Panc1 (cell line): Measurements from ENCODE around the gene NARS2. TPM values are rescaled to one million over a fixed set of nuclear protein-coding genes. Genes with fewer than 3 reads are reported as not detected.

Source experiments
- ATAC-seq: fragments of 200-7000 bp; cut with Tn5 transposase; 2 replicates; pipeline ENCODE4 v1.9.1; 2020; ENCODE audit warnings: mild to moderate bottlenecking, moderate library complexity
- BruUV-seq: library from RNA; stranded (reverse); fragments of 400-500 nt; replicated peaks from 2 replicates; lab custom pipeline; 2021; lab: Mats Ljungman, UMichigan
- CTCF ChIA-PET: fragments of 300-600 bp; sonication (Branson Sonifier 250); formaldehyde crosslinking; loops from one replicate; lab custom pipeline; 2022; ENCODE audit warnings: antibody characterized with exemption; lab: Charles Lee
- POLR2A ChIA-PET: fragments of 300-600 bp; sonication (Branson Sonifier 250); formaldehyde crosslinking; loops from one replicate; lab custom pipeline; 2022; ENCODE audit warnings: antibody characterized with exemption; lab: Charles Lee
- DNase-seq: peaks from one replicate; pipeline ENCODE4 v3.0.0-alpha.2; 2010; ENCODE audit warnings: low read depth, low spot score
- H3K27ac ChIP-seq: 2 replicates; pipeline ENCODE4 v1.5.1; 2011; ENCODE audit warnings: mild to moderate bottlenecking, low read length, inconsistent platforms
- H3K27me3 ChIP-seq: fragments of 200-500 bp; sonication (Bioruptor generic); 2 replicates; pipeline ENCODE4 v1.6.0; 2014; ENCODE audit warnings: low read length, inconsistent platforms; ENCODE audit not compliant: control insufficient read depth, insufficient read depth
- H3K36me3 ChIP-seq: fragments of 200-500 bp; sonication (Bioruptor generic); 2 replicates; pipeline ENCODE4 v1.5.1; 2014; ENCODE audit warnings: inconsistent platforms, mild to moderate bottlenecking, low read length, moderate library complexity; ENCODE audit not compliant: control insufficient read depth, insufficient read depth
- H3K4me1 ChIP-seq: 2 replicates; pipeline ENCODE4 v1.5.1; 2011; ENCODE audit warnings: inconsistent platforms, mild to moderate bottlenecking, low read length, moderate library complexity; ENCODE audit not compliant: control insufficient read depth, insufficient read depth
- H3K4me3 ChIP-seq, 2 experiments: 2 replicates each; pipeline ENCODE4 v1.5.1; 2011 to 2012; ENCODE audit warnings: low read depth in 2 of 2, low read length in 2 of 2, mild to moderate bottlenecking in 2 of 2, inconsistent platforms in 1 of 2, moderate library complexity in 1 of 2
- H3K9me3 ChIP-seq: fragments of 200-500 bp; sonication (Bioruptor generic); 2 replicates; pipeline ENCODE4 v1.5.1; 2014; ENCODE audit warnings: low read depth, mild to moderate bottlenecking, inconsistent platforms, low read length, moderate library complexity; ENCODE audit not compliant: control insufficient read depth, insufficient read depth
- POLR2AphosphoS5 ChIP-seq: IDR thresholded peaks from 2 replicates; pipeline ENCODE4 v1.6.1; 2012; ENCODE audit warnings: mild to moderate bottlenecking, low read depth, low read length, moderate library complexity
- SIN3A ChIP-seq: IDR thresholded peaks from 2 replicates; pipeline ENCODE4 v1.6.1; 2012; ENCODE audit warnings: low read depth, mild to moderate bottlenecking, low read length, moderate library complexity, borderline replicate concordance; ENCODE audit not compliant: insufficient read depth
- TCF7L2 ChIP-seq: IDR thresholded peaks from 2 replicates; pipeline ENCODE4 v1.6.1; 2011; ENCODE audit warnings: mild to moderate bottlenecking, low read depth, low read length, inconsistent platforms
- in situ Hi-C: cut with HindIII; loops from 2 replicates; pipeline ENCODE4 v1.10.0; 2016; ENCODE audit warnings: low sequenced_read_pairs, low pct_unique_long_range_greater_than_20kb
- intact Hi-C: fragments of 100-400 bp; cut with micrococcal nuclease; formaldehyde crosslinking; loops from one replicate; pipeline ENCODE4 v1.10.0; 2022; ENCODE audit not compliant: unreplicated experiment
- total RNA-seq: library from RNA; stranded (reverse); gene quantifications from one replicate; pipeline ENCODE4 v1.2.1, GENCODE V29; 2021; ENCODE audit not compliant: unreplicated experiment
- TF ChIP-seq, protein P1 (sequence below), 2 experiments: IDR thresholded peaks; 2 replicates each; pipeline ENCODE4 v1.6.1; 2011 to 2012; ENCODE audit warnings: low read depth in 2 of 2, control low read depth in 1 of 2, low read length in 1 of 2, mild to moderate bottlenecking in 1 of 2, moderate library complexity in 1 of 2; ENCODE audit not compliant: insufficient read depth in 1 of 2
- TF ChIP-seq, protein P2 (sequence below): fragments of 450-650 bp; IDR thresholded peaks from 2 replicates; pipeline ENCODE4 v1.5.1; 2017; ENCODE audit warnings: mild to moderate bottlenecking

NARS2 gene
- total RNA-seq, 1 experiment from 2014 or later, result 29.8 TPM

DNA sequence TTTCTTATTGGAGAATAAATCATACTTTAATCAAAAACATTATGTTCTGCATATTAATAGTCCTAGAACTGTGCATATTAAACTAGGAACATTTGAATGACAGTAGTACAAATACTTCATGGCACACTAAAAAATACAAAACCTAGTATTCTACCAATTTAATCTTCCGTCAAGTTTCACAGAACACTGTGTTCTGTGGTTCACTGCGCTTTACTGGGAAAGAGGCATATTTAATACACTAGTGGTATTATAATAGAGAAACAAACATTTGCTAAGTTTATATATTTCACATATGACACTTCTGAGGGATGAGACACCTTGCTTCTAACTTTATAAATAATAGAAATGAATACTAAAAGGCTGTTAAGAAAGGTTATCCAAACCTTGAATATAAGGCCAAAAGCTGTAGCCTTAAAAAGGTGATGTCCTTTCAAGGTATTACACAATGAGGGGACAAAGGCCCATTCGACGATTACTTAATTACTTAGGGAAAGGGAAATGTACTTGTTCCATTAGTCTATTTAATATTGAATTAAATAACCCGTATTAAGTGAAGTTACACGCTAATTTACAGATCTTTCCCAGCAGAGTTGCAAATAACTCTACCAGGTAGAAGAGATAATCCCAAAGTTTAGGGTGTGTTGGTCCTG is 48.0 kb downstream of the NARS2 start:
- Histone ChIP-seq H3K4me1 (no peaks in the 10 kb centered on the region), H3K27ac (no peak overlapping the region), H3K4me3 (no peak overlapping the region), H3K9me3 (no peaks in the 10 kb centered on the region), H3K27me3 (no peaks in the 10 kb centered on the region), H3K36me3 (no peaks in the 10 kb centered on the region)
- intact Hi-C loops (no loop called here), in situ Hi-C loops (no loop called here)
- no TSS peak for BruUV-seq
- DNase-seq, result no peak
- TF ChIP-seq TCF7L2 (no peak), POLR2AphosphoS5 (no peak), SIN3A (no peak)
- TF ChIP-seq, protein P1, sequence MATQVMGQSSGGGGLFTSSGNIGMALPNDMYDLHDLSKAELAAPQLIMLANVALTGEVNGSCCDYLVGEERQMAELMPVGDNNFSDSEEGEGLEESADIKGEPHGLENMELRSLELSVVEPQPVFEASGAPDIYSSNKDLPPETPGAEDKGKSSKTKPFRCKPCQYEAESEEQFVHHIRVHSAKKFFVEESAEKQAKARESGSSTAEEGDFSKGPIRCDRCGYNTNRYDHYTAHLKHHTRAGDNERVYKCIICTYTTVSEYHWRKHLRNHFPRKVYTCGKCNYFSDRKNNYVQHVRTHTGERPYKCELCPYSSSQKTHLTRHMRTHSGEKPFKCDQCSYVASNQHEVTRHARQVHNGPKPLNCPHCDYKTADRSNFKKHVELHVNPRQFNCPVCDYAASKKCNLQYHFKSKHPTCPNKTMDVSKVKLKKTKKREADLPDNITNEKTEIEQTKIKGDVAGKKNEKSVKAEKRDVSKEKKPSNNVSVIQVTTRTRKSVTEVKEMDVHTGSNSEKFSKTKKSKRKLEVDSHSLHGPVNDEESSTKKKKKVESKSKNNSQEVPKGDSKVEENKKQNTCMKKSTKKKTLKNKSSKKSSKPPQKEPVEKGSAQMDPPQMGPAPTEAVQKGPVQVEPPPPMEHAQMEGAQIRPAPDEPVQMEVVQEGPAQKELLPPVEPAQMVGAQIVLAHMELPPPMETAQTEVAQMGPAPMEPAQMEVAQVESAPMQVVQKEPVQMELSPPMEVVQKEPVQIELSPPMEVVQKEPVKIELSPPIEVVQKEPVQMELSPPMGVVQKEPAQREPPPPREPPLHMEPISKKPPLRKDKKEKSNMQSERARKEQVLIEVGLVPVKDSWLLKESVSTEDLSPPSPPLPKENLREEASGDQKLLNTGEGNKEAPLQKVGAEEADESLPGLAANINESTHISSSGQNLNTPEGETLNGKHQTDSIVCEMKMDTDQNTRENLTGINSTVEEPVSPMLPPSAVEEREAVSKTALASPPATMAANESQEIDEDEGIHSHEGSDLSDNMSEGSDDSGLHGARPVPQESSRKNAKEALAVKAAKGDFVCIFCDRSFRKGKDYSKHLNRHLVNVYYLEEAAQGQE (IDR thresholded peaks at IDR 0.05; ENCODE audit: insufficient read depth in 1 of 2, low read depth in 2 of 2, low read length in 1 of 2), result no peak
- TF ChIP-seq, protein P2, sequence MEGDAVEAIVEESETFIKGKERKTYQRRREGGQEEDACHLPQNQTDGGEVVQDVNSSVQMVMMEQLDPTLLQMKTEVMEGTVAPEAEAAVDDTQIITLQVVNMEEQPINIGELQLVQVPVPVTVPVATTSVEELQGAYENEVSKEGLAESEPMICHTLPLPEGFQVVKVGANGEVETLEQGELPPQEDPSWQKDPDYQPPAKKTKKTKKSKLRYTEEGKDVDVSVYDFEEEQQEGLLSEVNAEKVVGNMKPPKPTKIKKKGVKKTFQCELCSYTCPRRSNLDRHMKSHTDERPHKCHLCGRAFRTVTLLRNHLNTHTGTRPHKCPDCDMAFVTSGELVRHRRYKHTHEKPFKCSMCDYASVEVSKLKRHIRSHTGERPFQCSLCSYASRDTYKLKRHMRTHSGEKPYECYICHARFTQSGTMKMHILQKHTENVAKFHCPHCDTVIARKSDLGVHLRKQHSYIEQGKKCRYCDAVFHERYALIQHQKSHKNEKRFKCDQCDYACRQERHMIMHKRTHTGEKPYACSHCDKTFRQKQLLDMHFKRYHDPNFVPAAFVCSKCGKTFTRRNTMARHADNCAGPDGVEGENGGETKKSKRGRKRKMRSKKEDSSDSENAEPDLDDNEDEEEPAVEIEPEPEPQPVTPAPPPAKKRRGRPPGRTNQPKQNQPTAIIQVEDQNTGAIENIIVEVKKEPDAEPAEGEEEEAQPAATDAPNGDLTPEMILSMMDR, result no peak
- no peak for ATAC-seq
- ChIA-PET POLR2A (no interaction called here), CTCF (no interaction called here)

- Histone ChIP-seq H3K9me3 (no peaks in the 10 kb centered on the region), H3K36me3 (no peaks in the 10 kb centered on the region), H3K4me1 (no peaks in the 10 kb centered on the region), H3K27ac (no peak overlapping the region), H3K27me3 (no peaks in the 10 kb centered on the region), H3K4me3 (no peak overlapping the region)
- BruUV-seq, result no TSS peak
- TF ChIP-seq, protein P2, result no peak
- no peak for TF ChIP-seq TCF7L2
- no peak for TF ChIP-seq POLR2AphosphoS5
- ChIA-PET POLR2A (no interaction called here), CTCF (no interaction called here)
- intact Hi-C loops (no loop called here), in situ Hi-C loops (no loop called here)
- DNase-seq, result no peak
- no peak for ATAC-seq
These were observed 48.9 kb downstream of the NARS2 start for GRCh38 chr11:78525720-78526119.
